ENCODE results near the gene TTC23. TPM values are rescaled to one million over a fixed set of nuclear protein-coding genes. Genes with fewer than 3 reads are reported as not detected.

Gene TTC23
- total and polyA plus RNA-seq, 9 of the 15 experiments (the other 6 are each of a cell fraction or from before 2014, with no cell fraction given), result 0.41 to 4.5 (median 2.5) TPM

DNA sequence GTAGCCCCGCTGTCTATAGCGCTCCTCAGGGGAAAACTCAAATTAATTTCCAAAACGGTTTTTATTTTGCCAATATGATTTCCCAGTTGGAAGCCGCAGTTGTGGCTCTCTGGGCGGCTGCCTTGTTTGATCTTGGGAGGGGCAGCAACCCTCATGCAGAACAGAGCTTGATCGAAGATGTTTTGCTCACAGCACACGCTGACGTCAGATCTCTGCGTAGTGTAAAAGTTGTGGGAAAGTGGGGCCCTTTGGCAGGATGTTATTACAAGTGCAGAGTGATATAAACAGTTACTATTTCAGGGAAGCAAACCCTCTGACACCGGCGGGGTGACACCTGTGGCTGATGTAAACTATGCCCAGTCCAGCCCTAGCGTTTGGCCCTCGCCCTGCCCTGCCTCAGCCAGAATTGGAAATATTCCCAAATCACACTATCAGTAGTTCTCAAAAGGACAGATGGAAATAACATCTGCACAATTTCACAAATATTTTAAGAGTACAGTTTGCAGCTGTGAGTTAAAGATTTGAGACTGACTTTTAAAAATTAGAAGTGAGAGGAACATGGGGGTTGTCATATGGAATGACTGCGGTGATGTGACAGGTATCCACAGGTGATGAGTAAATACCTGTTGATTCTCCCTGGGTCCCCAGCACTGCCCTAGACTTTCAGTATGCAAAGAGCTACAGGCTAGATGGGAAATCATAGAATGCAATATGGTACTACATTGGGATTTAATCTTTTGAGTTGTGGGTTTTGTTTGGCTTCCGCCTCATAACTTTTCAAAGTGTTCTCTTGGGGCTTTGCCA, 142.8 kb downstream of the TTC23 start:
- Histone ChIP-seq H3K9me1 (ENCODE audit: control insufficient read depth, insufficient read depth, low read length) (no peaks in the 10 kb centered on the region), H3K9me3 (replicated peaks; ENCODE audit: control insufficient read depth, insufficient read depth, low read depth, low read length) (no peaks in the 10 kb centered on the region), H3K4me2 (ENCODE audit: insufficient read depth, low read length) (no peak overlapping the region), H3K27ac (ENCODE audit: extremely low read depth, low read depth, low read length) (no peak overlapping the region), H3K79me2 (ENCODE audit: control insufficient read depth, insufficient read depth, low read length) (no peaks in the 10 kb centered on the region), H3K4me3 (no peak overlapping the region), H3K4me1 (replicated peaks in 1 of 2; ENCODE audit: control insufficient read depth in 2 of 2, insufficient read depth in 2 of 2, low read length in 2 of 2) (peaks cover 0 to 12% of the 10 kb centered on the region in 2 experiments; a peak in 2 of 5 replicates), H2AFZ (ENCODE audit: low read depth, low read length) (no peak overlapping the region), H3K9ac (ENCODE audit: insufficient read depth in 1 of 2, low read depth in 2 of 2, low read length in 2 of 2) (no peak overlapping the region), H3K36me3 (ENCODE audit: control insufficient read depth, insufficient read depth, low read length) (no peaks in the 10 kb centered on the region), H3K27me3 (ENCODE audit: control insufficient read depth in 2 of 2, insufficient read depth in 2 of 2, low read length in 2 of 2) (peaks cover 4 to 34% of the 10 kb centered on the region in 2 experiments; a peak in 3 of 5 replicates), H4K20me1 (replicated peaks; ENCODE audit: control insufficient read depth, insufficient read depth, low read length) (no peaks in the 10 kb centered on the region)
- ATAC-seq, result no peak
- no peak for FAIRE-seq
- in situ Hi-C loops (cut with MboI), result no loop called here
- intact Hi-C loops (cut with micrococcal nuclease), result no loop called here
- DNase-seq (ENCODE audit: extremely low read depth in 1 of 4, low spot score in 3 of 4), result no peak
- 37% methylated on average over 15 of the region's 15 CpGs for WGBS (ENCODE audit: insufficient coverage, low coverage, missing lambda C conversion rate)
- ChIA-PET CTCF (ENCODE audit: low intra/inter-chr PET ratio) (no interaction called here), POLR2A (interaction anchor here (1.0 kb wide), 1 partner anchor 10 kb away, joined by 3 read pairs; no protein-coding TSS in a partner anchor)
- no TSS peak for BruUV-seq (replicated peaks)
- TF ChIP-seq, protein P1, sequence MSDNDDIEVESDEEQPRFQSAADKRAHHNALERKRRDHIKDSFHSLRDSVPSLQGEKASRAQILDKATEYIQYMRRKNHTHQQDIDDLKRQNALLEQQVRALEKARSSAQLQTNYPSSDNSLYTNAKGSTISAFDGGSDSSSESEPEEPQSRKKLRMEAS (CRISPR knock-in tag; IDR thresholded peaks at IDR 0.05), result no peak
- TF ChIP-seq LARP7 (IDR thresholded peaks at IDR 0.05) (no peak), EP400 (IDR thresholded peaks at IDR 0.05) (no peak), NFYB (IDR thresholded peaks at IDR 0.05; ENCODE audit: extremely low read depth, insufficient read length) (no peak), RAD51 (IDR thresholded peaks at IDR 0.05; ENCODE audit: borderline replicate concordance, low read depth) (no peak), MTA3 (IDR thresholded peaks at IDR 0.05; ENCODE audit: borderline replicate concordance) (no peak), ZNF764 (CRISPR knock-in tag; IDR thresholded peaks at IDR 0.05; ENCODE audit: low read depth) (no peak), FOXM1 (IDR thresholded peaks at IDR 0.05; ENCODE audit: low read depth) (no peak), FOXM1 (CRISPR knock-in tag; IDR thresholded peaks at IDR 0.05; ENCODE audit: low read depth) (no peak)
- TF ChIP-seq, protein P2, sequence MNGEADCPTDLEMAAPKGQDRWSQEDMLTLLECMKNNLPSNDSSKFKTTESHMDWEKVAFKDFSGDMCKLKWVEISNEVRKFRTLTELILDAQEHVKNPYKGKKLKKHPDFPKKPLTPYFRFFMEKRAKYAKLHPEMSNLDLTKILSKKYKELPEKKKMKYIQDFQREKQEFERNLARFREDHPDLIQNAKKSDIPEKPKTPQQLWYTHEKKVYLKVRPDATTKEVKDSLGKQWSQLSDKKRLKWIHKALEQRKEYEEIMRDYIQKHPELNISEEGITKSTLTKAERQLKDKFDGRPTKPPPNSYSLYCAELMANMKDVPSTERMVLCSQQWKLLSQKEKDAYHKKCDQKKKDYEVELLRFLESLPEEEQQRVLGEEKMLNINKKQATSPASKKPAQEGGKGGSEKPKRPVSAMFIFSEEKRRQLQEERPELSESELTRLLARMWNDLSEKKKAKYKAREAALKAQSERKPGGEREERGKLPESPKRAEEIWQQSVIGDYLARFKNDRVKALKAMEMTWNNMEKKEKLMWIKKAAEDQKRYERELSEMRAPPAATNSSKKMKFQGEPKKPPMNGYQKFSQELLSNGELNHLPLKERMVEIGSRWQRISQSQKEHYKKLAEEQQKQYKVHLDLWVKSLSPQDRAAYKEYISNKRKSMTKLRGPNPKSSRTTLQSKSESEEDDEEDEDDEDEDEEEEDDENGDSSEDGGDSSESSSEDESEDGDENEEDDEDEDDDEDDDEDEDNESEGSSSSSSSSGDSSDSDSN (IDR thresholded peaks at IDR 0.05; ENCODE audit: borderline replicate concordance in 1 of 2, low read depth in 2 of 2, low read length in 2 of 2), result no peak
- TF ChIP-seq, protein P3, sequence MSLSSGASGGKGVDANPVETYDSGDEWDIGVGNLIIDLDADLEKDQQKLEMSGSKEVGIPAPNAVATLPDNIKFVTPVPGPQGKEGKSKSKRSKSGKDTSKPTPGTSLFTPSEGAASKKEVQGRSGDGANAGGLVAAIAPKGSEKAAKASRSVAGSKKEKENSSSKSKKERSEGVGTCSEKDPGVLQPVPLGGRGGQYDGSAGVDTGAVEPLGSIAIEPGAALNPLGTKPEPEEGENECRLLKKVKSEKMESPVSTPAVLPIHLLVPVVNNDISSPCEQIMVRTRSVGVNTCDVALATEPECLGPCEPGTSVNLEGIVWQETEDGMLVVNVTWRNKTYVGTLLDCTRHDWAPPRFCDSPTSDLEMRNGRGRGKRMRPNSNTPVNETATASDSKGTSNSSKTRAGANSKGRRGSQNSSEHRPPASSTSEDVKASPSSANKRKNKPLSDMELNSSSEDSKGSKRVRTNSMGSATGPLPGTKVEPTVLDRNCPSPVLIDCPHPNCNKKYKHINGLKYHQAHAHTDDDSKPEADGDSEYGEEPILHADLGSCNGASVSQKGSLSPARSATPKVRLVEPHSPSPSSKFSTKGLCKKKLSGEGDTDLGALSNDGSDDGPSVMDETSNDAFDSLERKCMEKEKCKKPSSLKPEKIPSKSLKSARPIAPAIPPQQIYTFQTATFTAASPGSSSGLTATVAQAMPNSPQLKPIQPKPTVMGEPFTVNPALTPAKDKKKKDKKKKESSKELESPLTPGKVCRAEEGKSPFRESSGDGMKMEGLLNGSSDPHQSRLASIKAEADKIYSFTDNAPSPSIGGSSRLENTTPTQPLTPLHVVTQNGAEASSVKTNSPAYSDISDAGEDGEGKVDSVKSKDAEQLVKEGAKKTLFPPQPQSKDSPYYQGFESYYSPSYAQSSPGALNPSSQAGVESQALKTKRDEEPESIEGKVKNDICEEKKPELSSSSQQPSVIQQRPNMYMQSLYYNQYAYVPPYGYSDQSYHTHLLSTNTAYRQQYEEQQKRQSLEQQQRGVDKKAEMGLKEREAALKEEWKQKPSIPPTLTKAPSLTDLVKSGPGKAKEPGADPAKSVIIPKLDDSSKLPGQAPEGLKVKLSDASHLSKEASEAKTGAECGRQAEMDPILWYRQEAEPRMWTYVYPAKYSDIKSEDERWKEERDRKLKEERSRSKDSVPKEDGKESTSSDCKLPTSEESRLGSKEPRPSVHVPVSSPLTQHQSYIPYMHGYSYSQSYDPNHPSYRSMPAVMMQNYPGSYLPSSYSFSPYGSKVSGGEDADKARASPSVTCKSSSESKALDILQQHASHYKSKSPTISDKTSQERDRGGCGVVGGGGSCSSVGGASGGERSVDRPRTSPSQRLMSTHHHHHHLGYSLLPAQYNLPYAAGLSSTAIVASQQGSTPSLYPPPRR (CRISPR knock-in tag; IDR thresholded peaks at IDR 0.05; ENCODE audit: borderline replicate concordance), result no peak
- TF ChIP-seq, protein P4, sequence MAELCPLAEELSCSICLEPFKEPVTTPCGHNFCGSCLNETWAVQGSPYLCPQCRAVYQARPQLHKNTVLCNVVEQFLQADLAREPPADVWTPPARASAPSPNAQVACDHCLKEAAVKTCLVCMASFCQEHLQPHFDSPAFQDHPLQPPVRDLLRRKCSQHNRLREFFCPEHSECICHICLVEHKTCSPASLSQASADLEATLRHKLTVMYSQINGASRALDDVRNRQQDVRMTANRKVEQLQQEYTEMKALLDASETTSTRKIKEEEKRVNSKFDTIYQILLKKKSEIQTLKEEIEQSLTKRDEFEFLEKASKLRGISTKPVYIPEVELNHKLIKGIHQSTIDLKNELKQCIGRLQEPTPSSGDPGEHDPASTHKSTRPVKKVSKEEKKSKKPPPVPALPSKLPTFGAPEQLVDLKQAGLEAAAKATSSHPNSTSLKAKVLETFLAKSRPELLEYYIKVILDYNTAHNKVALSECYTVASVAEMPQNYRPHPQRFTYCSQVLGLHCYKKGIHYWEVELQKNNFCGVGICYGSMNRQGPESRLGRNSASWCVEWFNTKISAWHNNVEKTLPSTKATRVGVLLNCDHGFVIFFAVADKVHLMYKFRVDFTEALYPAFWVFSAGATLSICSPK (IDR thresholded peaks at IDR 0.05; ENCODE audit: borderline replicate concordance), result no peak

Measured in K562 (cell line).